HG02623 (cell line): Measurements from ENCODE around the gene SNAPC1.

Experiments used
- ATAC-seq: cut with Tn5 transposase; IDR thresholded peaks from one replicate; pipeline ENCODE4 v1.9.1; 2021; ENCODE audit warnings: moderate library complexity; ENCODE audit not compliant: unreplicated experiment

Gene SNAPC1

DNA sequence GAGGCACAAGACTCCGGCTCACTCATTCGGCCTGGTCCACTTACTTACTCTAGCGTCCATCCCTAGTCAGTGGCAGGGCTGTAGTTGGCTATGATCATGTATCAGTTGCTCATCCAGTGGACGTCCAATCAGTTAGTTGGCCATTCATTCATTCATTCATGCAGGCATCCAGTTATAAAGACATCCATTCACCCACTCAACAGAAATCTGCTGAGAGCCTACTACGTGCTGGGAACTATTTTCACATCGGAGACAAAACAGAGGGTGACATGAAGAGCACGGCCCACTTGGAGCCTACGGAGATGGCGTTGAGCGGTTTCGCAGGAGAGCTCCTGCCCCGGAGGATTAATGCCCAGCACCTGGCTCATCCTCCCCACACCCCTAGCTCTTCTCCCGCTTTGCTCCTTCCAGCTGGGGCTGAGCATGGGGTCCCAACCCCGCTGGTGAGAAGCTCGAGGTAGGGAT lies 49.7 kb downstream of the SNAPC1 start:
- no peak for ATAC-seq

DNA sequence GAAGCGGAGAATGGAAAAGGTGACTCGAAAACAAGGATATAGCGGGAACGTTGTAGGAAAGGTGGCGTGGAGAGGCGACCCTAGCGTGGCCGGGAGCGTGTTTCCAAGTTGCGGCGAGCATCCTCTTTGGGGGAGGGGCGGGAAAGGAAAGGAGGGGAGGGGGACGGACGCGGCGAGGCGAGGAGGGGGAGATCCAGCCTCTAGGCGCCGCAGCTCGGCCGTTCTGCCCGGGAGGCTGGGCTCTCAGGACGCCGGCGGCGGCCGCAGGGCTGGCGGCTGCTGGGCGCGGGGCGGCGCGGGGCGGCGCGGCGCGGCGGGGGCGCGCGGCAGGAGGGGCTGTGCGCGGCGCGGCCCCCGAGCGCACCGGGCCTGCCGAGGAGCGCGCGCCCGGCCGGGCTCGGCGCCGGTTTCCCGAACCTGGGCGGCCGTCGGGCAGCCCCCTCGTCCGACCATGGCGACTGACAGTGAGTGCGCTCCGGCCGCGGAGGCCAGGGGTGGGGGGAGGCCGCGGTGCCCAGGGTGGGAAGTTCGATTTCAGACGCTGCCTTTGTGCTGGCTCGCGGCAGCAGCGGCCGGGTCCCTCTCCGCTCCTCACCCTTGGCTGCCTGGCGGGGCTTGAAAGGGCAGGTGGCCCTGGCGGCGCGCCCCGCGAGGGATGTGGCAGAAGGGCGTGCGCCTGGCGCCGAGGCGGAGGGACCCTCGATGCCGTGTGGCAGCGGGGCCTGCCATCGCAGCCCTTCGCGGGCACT lies 50.3 kb downstream of the SNAPC1 start, which contains the start of gene SYT16:
Gene SYT16 (plus strand): TSS at position 357 of the 749 bp plus-strand sequence.
- ATAC-seq, result no peak

DNA sequence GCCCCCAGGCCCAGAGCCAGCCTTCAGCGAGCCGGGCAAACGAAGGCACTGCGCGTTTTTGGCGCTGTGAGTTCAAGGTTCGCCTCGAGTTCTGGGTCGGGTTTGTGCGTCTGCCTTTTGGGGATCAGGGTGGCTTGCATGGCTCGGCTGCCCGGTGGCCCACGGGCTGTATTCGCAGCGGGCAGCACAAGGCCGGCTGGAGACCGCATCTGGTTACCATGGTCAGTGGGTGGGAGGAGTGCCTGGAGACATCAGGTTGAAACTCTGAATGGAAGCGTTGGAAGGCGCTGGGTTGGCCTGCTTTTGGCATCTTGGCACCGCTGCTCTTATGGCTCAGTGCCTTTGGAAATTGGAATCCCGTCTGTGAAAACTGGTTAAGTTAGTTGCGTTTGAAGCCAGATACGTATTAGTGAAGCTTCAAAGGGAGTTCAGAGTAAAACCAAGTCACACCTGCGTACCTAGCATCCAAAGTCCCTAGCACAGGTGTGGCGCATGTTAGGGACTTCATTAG lies 50.9 kb downstream of the SNAPC1 start:
- no peak for ATAC-seq

DNA sequence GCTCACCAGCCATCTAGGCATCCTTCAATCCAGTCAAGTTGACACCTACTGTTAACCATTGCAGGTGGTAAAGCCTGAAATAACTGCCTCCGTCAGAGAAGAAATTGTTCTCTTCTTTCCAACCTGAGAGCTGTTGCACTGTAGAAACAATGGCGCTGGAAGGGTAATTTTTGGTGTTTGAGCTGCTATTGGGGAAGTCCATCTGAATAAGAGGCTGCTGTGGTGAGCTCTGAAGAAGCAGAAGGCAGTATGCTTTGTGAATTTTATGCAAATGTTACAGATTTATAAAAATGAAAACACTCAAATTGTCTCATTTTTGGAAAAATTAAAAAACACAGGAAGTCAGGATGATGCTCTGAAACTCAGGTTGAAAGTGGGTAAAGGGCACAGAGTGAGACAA lies 60.2 kb downstream of the SNAPC1 start:
- no peak for ATAC-seq

DNA sequence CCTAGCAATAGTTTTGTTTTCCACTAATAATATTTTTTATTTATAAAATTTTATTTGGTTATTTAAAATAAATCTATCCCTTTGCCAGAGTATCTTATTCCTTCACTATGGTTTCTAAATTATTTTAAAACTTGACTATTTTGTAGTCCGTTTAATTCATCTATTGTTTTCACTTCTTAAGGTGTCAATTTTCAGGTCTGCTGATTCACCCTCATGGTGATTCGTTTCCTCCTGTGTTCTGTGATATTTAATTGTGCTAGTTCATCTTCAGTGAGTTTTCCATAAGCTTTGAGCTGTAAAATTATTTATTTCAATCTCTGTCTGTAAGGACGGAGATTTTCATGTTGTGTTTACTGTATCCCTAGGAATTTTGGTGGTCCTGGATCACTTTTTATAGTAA lies 70.6 kb downstream of the SNAPC1 start:
- ATAC-seq, result no peak

DNA sequence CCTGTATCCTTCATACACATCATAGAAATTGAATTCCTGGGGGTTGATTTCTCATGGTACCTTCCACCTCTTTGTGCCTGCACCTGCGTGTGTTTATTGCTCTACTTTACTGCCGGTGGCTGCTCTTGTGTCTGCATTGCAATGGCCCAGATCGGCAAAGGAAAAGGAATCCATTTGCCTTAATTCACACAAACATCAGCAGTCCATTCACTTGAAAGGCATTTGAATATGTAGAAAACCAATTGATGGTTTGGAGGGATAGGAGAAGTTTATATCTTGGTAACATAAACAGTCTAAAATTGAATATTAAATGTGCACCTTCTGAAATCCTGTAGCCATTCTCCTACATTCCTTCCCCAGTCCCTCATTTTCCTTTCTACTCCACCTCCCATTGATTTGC lies 74.0 kb downstream of the SNAPC1 start:
- no peak for ATAC-seq

DNA sequence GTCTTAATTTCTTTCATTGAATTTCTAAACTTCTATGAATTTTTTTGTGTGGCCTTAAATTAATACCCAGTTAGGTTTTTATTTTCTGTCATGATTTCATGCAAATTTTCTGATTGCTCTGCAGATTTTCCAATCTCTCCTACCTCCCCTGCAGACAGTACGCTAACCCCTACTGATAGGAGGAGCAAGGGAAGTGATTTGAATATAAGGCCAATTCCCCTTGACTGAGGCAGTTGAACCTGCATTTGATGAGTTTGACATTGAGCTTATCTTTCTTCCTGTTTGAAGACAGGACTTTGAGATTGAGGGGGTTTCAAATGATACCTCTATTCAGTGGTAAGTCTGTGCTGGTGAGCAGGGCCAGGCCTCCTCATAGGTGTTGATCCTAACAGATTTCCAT lies 74.6 kb downstream of the SNAPC1 start:
- no peak for ATAC-seq

DNA sequence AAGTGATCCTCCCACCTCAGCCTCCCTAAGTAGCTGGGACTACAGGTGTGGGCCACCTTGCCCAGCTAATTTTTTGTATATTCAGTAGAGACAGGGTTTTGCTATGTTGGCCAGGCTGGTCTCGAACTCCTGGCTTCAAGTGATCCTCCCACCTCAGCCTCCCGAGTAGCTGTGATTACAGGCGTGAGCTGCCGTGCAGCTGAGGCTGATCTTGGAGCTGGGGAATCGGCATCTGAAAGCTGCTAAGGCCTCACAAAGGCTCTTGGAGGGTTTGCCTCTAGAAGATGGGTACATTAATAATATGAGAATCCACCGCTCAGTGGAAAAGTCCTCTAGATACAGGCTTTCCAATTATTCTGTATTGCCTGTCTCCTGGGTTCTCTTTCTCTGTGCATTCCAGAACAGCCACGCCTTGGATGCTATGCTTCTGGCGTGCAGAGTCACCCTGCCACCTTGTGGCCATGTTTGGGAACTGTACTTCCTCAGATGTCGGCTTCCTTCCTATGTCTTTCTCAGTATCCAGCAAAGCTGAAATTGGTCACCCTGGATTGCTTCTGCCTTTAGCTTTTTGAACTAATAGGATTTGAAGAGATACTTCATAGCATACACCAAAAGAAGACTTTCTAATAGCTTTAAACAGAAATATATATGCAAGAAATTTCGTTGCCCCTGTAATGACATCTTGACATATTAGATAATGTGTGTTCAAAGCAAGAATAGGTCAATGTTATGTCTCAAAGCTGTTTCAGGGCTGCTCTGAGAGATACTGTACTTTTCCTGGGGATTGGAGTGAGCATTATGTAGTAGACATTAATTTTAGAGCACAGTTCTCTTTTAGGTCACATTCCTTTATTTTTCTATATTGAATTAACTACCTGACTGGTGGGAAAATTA lies 75.4 kb downstream of the SNAPC1 start:
- peak; percentile 86 for ATAC-seq

DNA sequence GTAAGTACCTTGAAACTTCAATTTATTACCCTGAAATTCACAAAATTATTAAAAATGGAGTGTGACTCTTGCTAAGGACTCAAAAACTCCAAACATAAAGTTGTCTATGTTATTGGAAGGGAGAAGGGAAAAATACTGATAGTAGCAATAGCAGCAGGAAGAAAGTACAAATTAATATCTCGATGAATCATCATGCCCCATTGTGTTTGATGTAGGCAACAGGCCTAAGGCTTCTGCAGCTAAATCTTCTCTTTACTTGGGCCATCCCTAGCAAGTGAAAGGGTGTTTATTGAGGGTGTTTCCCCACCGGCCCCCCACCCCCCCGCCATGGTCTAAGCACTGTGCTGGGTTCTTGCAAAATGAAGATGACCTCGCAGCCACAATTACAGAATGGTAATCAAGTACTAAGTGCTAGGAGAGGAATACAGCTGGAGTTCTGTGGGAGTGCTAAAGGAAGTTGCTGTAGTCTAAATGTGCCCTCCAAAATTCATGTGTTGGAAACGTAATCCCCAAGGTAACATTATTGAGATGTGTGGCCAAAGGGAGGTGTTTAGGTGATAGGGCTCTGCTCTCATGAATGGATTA lies 76.5 kb downstream of the SNAPC1 start:
- ATAC-seq, result no peak

DNA sequence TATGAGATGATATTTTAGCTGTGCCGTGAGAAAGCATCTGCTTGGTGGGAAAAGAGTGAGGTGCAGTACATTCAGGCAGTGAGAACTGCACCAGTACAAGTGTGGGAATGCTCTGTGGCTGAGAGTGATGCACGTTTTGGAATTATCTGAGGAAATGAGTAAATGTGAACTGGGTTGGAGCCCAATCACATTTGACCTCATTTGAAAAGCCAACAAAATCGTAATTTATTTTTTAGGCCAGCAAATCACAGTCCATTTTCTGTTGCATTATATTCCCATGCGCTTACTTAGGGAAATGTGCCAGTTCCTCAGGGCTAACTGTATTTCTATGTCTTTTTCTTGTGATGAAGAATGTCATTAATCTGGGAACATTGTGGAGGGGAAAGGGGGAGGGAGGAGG lies 77.3 kb downstream of the SNAPC1 start:
- ATAC-seq, result no peak

DNA sequence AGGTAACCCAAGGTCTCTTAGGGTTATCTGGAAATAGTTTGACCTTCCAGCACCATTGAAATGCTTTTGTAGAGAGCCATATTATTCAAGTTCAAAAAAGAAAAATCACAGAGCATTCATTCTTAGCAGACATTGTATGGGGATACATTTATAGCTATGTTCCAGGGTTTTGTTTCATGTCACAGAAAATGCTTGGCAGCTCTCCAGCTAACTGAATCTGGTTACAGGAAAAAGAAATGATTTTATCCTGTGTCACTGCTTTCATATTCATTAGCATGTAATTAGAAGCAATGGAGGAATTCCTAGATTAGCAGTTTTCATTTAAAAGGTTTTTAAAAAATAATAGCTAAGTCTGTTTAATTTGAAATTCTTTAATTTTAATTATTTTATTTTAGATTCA lies 78.9 kb downstream of the SNAPC1 start:
- no peak for ATAC-seq
